ENCODE results near the gene GET3. TPM values are rescaled to one million over a fixed set of nuclear protein-coding genes. Genes with fewer than 3 reads are reported as not detected.

The GET3 gene
- 116 and 130 TPM in 2 replicates for total RNA-seq

DNA sequence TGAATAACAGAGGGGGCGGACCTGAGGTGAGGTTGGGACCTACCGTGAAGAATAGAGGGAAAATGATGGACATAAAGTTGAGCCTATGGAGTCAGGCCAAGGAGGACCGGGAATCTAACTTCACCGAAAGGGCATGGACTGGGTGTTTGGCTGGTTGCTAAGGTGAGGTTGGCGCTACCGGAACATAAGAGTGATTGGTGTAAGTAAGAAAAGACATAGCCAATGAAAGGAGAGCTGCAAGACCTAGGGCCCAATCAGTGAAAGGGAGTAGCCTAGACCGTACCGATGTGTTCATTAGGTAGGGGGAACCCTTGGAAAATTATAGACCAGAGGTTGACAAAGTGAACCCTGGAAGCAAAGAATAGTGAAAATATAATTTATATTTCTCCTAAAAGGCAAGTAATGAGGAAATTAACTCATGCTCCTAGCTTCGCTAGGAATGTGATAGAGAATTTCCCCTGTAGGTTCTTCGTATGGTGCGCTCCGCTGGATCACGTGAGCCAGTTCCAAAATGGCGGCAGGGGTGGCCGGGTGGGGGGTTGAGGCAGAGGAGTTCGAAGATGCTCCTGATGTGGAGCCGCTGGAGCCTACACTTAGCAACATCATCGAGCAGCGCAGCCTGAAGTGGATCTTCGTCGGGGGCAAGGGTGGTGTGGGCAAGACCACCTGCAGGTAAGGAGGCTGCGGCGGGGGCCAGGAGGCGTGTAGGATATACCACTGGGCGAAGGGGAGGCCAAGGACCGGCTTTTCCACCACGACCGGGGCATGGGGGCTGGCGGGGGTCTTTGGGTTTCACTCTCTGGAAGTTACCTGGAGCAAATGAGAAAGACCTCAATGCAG lies at the start of gene GET3:
GET3 (plus strand) TSS at position 503 of the 840 bp plus-strand sequence; CDS start at position 512, 9 bp downstream.

GRCh38 chr19:12696366-12697335 lies 40.6 kb upstream of the GET3 start, which contains the start of gene FBXW9:
TSS of gene FBXW9 (minus strand) at chr19:12696631. CDS start at chr19:12696581, 50 bp downstream.

DNA sequence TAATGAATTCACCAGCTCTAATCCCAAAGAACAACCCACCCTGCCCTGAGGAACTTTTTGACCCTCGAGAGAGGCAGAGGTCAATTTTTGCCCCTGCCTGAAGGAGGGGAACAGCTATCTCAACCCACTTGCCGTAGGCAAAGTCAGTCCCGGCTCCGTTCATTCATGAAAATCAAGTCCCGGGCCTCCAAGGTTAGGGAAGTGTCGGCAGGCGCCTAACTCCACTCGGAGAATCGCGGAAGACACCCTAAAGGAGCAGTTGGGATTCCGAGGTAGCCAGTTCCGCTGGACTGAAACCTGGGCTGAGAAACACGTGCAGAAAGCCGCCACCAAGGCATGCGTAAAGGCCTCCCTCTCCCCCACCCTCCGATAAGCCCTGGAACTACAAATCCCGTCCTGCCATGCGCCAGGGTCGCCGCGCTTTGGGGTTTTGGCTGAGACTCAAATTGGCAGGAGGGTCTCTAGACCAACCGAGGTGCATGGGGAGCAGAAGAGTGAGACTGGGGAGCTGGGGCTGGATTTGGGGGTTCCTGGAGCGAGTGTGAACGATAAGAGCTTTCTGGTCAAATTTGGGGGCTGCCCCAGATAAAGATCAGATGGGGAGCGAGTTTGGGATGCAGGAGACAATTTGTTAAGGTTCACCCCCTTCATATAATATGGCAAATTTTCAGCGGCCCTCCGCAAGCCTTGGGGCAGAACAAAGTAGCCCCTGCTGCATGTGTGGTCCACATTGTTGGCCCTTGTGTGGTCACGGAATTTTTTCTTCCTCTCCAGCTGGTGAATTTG lies 13.5 kb upstream of the GET3 start, which contains the start of gene TNPO2:
TNPO2 (minus strand) TSS at position 292 of the 786 bp plus-strand sequence. CDS start 2,955 bp downstream, outside the sequence.

GRCh38 chr19:12751635-12752034 lies 14.3 kb downstream of the GET3 start, which contains the start of gene BEST2:
TSS of gene BEST2 (plus strand) at chr19:12751791. CDS start at chr19:12752593, 802 bp downstream.

GRCh38 chr19:12774588-12775555 lies 37.6 kb downstream of the GET3 start, which contains the start of gene HOOK2:
TSS of gene HOOK2 (minus strand) at chr19:12775552. CDS start at chr19:12775449, 103 bp downstream.

GRCh38 chr19:12791345-12792050 lies 54.2 kb downstream of the GET3 start, which contains the start of gene JUNB:
TSS of gene JUNB (plus strand) at chr19:12791486. CDS start at chr19:12791772, 286 bp downstream.

Other genes starting within 250 kb of the GET3 start
- gene ZNF564, start 186.0 kb upstream of the GET3 start, total RNA-seq, result 8.9 and 9.9 TPM in 2 replicates
- 10.9 and 11.0 TPM in 2 replicates for gene ZNF490, start 126.7 kb upstream of the GET3 start, total RNA-seq
- 17.2 and 17.5 TPM in 2 replicates for gene ZNF791, start 126.6 kb upstream of the GET3 start, total RNA-seq
- 21.6 and 32.9 TPM in 2 replicates for gene MAN2B1, start 70.8 kb upstream of the GET3 start, total RNA-seq
- gene WDR83, start 70.7 kb upstream of the GET3 start, total RNA-seq, result 6.3 and 10.4 TPM in 2 replicates
- gene DHPS, start 55.6 kb upstream of the GET3 start, total RNA-seq, result 65.7 and 70.2 TPM in 2 replicates
- not detected in 2 replicates for gene GNG14, start 49.5 kb upstream of the GET3 start, total RNA-seq
- 7.2 and 7.6 TPM in 2 replicates for gene FBXW9, start 40.9 kb upstream of the GET3 start, total RNA-seq
- 42.2 and 47.4 TPM in 2 replicates for gene TNPO2, start 13.6 kb upstream of the GET3 start, total RNA-seq
- 93.1 and 115 TPM in 2 replicates for gene TRIR, start 2.8 kb upstream of the GET3 start, total RNA-seq
- 0.25 TPM in 1 of 2 replicates, not detected in the other for gene BEST2, start 14.3 kb downstream of the GET3 start, total RNA-seq
- 12.8 and 24.1 TPM in 2 replicates for gene HOOK2, start 38.1 kb downstream of the GET3 start, total RNA-seq
- gene JUNB, start 54.0 kb downstream of the GET3 start, total RNA-seq, result 41.7 and 53.9 TPM in 2 replicates
- gene PRDX2, start 64.3 kb downstream of the GET3 start, total RNA-seq, result 190 and 232 TPM in 2 replicates
- gene THSD8, start 64.6 kb downstream of the GET3 start, total RNA-seq, result 0.22 TPM in 1 of 2 replicates, not detected in the other
- 32.0 and 79.4 TPM in 2 replicates for gene RNASEH2A, start 69.1 kb downstream of the GET3 start, total RNA-seq
- gene RTBDN, start 97.1 kb downstream of the GET3 start, total RNA-seq, result not detected in 2 replicates
- gene MAST1, start 101.0 kb downstream of the GET3 start, total RNA-seq, result 0.87 TPM in 1 of 2 replicates, not detected in the other
- 13.5 and 35.4 TPM in 2 replicates for gene DNASE2, start 144.0 kb downstream of the GET3 start, total RNA-seq
- not detected in 2 replicates for gene KLF1, start 149.7 kb downstream of the GET3 start, total RNA-seq
- 25.2 and 35.5 TPM in 2 replicates for gene GCDH, start 153.7 kb downstream of the GET3 start, total RNA-seq
- 0.11 and 0.12 TPM in 2 replicates for gene SYCE2, start 181.8 kb downstream of the GET3 start, total RNA-seq
- 54.1 and 58.9 TPM in 2 replicates for gene FARSA, start 196.2 kb downstream of the GET3 start, total RNA-seq
- gene CALR, start 201.1 kb downstream of the GET3 start, total RNA-seq, result 1,588 and 2,549 TPM in 2 replicates
- 68.9 and 87.4 TPM in 2 replicates for gene RAD23A, start 208.4 kb downstream of the GET3 start, total RNA-seq
- gene GADD45GIP1, start 219.7 kb downstream of the GET3 start, total RNA-seq, result 26.6 and 36.4 TPM in 2 replicates
- 0.12 TPM in 1 of 2 replicates, not detected in the other for gene DAND5, start 232.1 kb downstream of the GET3 start, total RNA-seq